Peyer's patch (tissue), 4 donors: ENCODE measurements around the gene SORL1.
"Not testable (repeated sequence)": the region's sequence is repeated elsewhere in the genome, so short reads cannot be mapped to it uniquely, and the experiment has no call there.

ENCODE experiments used
- POLR2A ChIP-seq, 2 donors: fragments of 450-650 bp; IDR thresholded peaks; one replicate each; pipeline ENCODE4 v1.5.1; 2017; ENCODE audit warnings: antibody characterized with exemption in 2 of 2, mild to moderate bottlenecking in 2 of 2, moderate library complexity in 2 of 2
- TF ChIP-seq, protein P1 (sequence below), 6 experiments: fragments of 450-650 bp in 4 of 6; fragments of 200-600 bp in 2 of 6; sonication (generic) in 1 of 6; IDR thresholded peaks; one replicate each; pipeline ENCODE4 v1.5.1; 2017 to 2019; ENCODE audit warnings: antibody characterized with exemption in 6 of 6, mild to moderate bottlenecking in 3 of 6, moderate library complexity in 1 of 6

DNA sequence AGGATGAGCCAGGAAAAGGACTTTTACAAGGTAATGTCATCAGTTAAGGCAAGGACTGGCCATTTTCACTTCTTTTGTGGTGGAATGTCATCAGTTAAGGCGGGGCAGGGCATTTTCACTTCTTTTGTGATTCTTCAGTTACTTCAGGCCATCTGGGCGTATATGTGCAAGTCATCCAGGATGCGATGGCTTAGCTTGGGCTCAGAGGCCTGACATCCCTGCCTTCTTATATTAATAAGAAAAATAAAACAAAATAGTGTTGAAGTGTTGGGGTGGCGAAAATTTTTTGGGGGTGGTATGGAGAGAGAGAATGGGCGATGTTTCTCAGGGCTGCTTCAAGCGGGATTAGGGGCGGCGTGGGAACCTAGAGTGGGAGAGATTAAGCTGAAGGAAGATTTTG lies 185.5 kb downstream of the SORL1 start:
- TF ChIP-seq, protein P1, sequence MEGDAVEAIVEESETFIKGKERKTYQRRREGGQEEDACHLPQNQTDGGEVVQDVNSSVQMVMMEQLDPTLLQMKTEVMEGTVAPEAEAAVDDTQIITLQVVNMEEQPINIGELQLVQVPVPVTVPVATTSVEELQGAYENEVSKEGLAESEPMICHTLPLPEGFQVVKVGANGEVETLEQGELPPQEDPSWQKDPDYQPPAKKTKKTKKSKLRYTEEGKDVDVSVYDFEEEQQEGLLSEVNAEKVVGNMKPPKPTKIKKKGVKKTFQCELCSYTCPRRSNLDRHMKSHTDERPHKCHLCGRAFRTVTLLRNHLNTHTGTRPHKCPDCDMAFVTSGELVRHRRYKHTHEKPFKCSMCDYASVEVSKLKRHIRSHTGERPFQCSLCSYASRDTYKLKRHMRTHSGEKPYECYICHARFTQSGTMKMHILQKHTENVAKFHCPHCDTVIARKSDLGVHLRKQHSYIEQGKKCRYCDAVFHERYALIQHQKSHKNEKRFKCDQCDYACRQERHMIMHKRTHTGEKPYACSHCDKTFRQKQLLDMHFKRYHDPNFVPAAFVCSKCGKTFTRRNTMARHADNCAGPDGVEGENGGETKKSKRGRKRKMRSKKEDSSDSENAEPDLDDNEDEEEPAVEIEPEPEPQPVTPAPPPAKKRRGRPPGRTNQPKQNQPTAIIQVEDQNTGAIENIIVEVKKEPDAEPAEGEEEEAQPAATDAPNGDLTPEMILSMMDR (IDR thresholded peaks at IDR 0.05) = not testable (repeated sequence)
- TF ChIP-seq POLR2A (IDR thresholded peaks at IDR 0.05) = not testable (repeated sequence)
